ENCODE measurements around the gene DUS3L. TPM values are rescaled to one million over a fixed set of nuclear protein-coding genes. Genes with fewer than 3 reads are reported as not detected.

The DUS3L gene
- total and polyA plus RNA-seq, 2 of the 8 experiments (the other 6 are each of a cell fraction or from before 2014, with no cell fraction given) = 37.6 to 39.1 TPM

DNA sequence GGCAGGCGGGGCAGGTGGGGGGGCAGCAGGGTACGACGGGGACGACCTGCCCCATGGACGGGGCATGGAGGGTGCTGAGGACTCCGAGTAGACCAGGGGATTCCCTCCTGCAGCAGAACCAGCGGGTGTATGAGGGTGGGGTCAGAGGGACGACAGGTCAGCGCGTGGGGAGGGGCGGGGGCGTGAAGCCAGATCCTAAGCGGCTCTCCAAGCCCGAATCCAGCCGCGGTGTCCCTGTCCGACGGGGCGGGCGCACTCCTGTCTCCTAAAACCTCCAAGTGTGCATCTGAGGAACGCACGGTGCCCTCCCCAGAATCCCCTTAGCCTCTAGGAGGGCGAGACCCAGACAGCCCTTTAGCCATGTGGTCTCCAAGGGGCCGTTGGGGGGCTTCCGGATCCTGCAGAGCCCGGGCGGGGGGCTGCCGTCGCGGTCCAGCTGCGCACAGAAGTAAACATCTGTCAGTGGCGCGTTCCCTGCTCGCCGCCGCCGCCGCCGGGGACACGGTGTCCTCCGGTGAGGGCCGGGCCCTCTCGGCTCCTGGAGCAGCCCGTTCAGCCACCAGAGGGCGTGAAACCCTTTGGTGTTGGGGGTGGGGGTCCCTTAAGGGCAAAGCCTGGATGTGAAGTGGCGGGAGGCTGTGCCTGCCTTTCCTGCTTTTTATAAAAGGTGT, 14.6 kb upstream of the DUS3L start (continued):
- TF ChIP-seq RFX5 (IDR thresholded peaks at IDR 0.05; ENCODE audit: borderline replicate concordance, low read depth, low read length) = no peak
- no peak for TF ChIP-seq BCL11A (IDR thresholded peaks at IDR 0.05; ENCODE audit: low read depth in 2 of 2, low read length in 2 of 2)
- no peak for TF ChIP-seq ZNF274 (IDR thresholded peaks at IDR 0.05; ENCODE audit: borderline replicate concordance, extremely low read depth, low read length)
- peak in 1 of 2 experiments; percentile 75; a peak in 1 of 3 replicates for TF ChIP-seq EP300 (IDR thresholded peaks at IDR 0.05; ENCODE audit: borderline replicate concordance in 1 of 2, low read depth in 2 of 2, low read length in 2 of 2)
- no peak for TF ChIP-seq GTF2F1 (IDR thresholded peaks at IDR 0.05; ENCODE audit: borderline replicate concordance, low read depth, low read length)
- TF ChIP-seq TCF12 (IDR thresholded peaks at IDR 0.05; ENCODE audit: low read depth, low read length) = no peak
- TF ChIP-seq TBP (IDR thresholded peaks at IDR 0.05; ENCODE audit: low read depth, low read length) = no peak
- no peak for TF ChIP-seq MAFK (IDR thresholded peaks at IDR 0.05; ENCODE audit: low read depth, low read length)
- TF ChIP-seq, protein P1, sequence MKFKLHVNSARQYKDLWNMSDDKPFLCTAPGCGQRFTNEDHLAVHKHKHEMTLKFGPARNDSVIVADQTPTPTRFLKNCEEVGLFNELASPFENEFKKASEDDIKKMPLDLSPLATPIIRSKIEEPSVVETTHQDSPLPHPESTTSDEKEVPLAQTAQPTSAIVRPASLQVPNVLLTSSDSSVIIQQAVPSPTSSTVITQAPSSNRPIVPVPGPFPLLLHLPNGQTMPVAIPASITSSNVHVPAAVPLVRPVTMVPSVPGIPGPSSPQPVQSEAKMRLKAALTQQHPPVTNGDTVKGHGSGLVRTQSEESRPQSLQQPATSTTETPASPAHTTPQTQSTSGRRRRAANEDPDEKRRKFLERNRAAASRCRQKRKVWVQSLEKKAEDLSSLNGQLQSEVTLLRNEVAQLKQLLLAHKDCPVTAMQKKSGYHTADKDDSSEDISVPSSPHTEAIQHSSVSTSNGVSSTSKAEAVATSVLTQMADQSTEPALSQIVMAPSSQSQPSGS (IDR thresholded peaks at IDR 0.05; ENCODE audit: low read length) = no peak
- peak; percentile 69 to 77 for TF ChIP-seq RAD21 (IDR thresholded peaks at IDR 0.05 in 1 of 2, conservative IDR thresholded peaks at IDR 0.05 in 1 of 2; ENCODE audit: low read depth in 2 of 2, low read length in 2 of 2)
- no peak for TF ChIP-seq JUND (IDR thresholded peaks at IDR 0.05; ENCODE audit: low read length)
- TF ChIP-seq POLR2AphosphoS5 (IDR thresholded peaks at IDR 0.05; ENCODE audit: low read depth, low read length) = no peak
- peak; percentile 23 for TF ChIP-seq ASH2L (IDR thresholded peaks at IDR 0.05; ENCODE audit: low read length)
- no peak for TF ChIP-seq EGR1 (IDR thresholded peaks at IDR 0.05; ENCODE audit: borderline replicate concordance, low read depth, low read length)
- TF ChIP-seq CBX8 (IDR thresholded peaks at IDR 0.05; ENCODE audit: borderline replicate concordance, low read depth, low read length) = no peak
